SK-N-DZ (cell line): Measurements from ENCODE around the gene AK3.

Source experiments
- DNase-seq: peaks from one replicate; pipeline ENCODE4 v3.0.0-alpha.2; 2015; ENCODE audit warnings: low spot score

AK3 gene

GRCh38 chr9:4706971-4707622 lies 33.9 kb downstream of the AK3 start:
- DNase-seq, result no peak

- no peak for DNase-seq
These were observed 35.0 kb downstream of the AK3 start for GRCh38 chr9:4706021-4706420.

- no peak for DNase-seq
These were observed 36.9 kb downstream of the AK3 start for GRCh38 chr9:4704129-4704528.

- no peak for DNase-seq
These were observed 39.5 kb downstream of the AK3 start for GRCh38 chr9:4701526-4701925.

GRCh38 chr9:4700932-4701331 lies 40.1 kb downstream of the AK3 start:
- no peak for DNase-seq

- DNase-seq, result no peak
These were observed 40.9 kb downstream of the AK3 start for GRCh38 chr9:4700091-4700490.

- no peak for DNase-seq
These were observed 49.2 kb downstream of the AK3 start for GRCh38 chr9:4691795-4692194.

- DNase-seq, result no peak
These were observed 50.9 kb downstream of the AK3 start for GRCh38 chr9:4690144-4690543.

- no peak for DNase-seq
These were observed 51.3 kb downstream of the AK3 start for GRCh38 chr9:4689687-4690104.

- DNase-seq, result no peak
These were observed 52.0 kb downstream of the AK3 start for GRCh38 chr9:4689021-4689420.

GRCh38 chr9:4686584-4686983 lies 54.4 kb downstream of the AK3 start:
- no peak for DNase-seq

GRCh38 chr9:4686112-4686511 lies 54.9 kb downstream of the AK3 start:
- no peak for DNase-seq

GRCh38 chr9:4684820-4685219 lies 56.2 kb downstream of the AK3 start:
- no peak for DNase-seq

GRCh38 chr9:4680750-4681149 lies 60.3 kb downstream of the AK3 start:
- DNase-seq, result no peak

GRCh38 chr9:4680173-4680525 lies 60.9 kb downstream of the AK3 start:
- DNase-seq, result no peak

GRCh38 chr9:4679268-4680172 lies 61.5 kb downstream of the AK3 start, which contains the start of gene CDC37L1:
Gene CDC37L1 (plus strand): TSS chr9:4679569. CDS start chr9:4679768, 199 bp downstream.
- peak; percentile 86 for DNase-seq

- peak; percentile 12 for DNase-seq
These were observed 62.2 kb downstream of the AK3 start for GRCh38 chr9:4678679-4679267.

- no peak for DNase-seq
These were observed 63.6 kb downstream of the AK3 start for GRCh38 chr9:4677392-4677791.

GRCh38 chr9:4674783-4675182 lies 66.2 kb downstream of the AK3 start:
- no peak for DNase-seq

- no peak for DNase-seq
These were observed 69.3 kb downstream of the AK3 start for GRCh38 chr9:4671737-4672136.

GRCh38 chr9:4670591-4670990 lies 70.4 kb downstream of the AK3 start:
- no peak for DNase-seq

- no peak for DNase-seq
These were observed 71.1 kb downstream of the AK3 start for GRCh38 chr9:4669890-4670289.

GRCh38 chr9:4668604-4669003 lies 72.4 kb downstream of the AK3 start:
- no peak for DNase-seq
